T-helper 22 cell (primary cell): ENCODE results near the gene TNN.
"Not testable (repeated sequence)": the region's sequence is repeated elsewhere in the genome, so short reads cannot be mapped to it uniquely, and the experiment has no call there.

Experiments used
- DNase-seq: peaks from one replicate; pipeline ENCODE4 v3.0.0-alpha.2; 2020; ENCODE audit warnings: low read depth

The TNN gene

GRCh38 chr1:175072099-175072951 lies 4.7 kb downstream of the TNN start:
- DNase-seq, result no peak

- no peak for DNase-seq
Measured at GRCh38 chr1:175073061-175073460, 5.4 kb downstream of the TNN start.

- no peak for DNase-seq
Measured at GRCh38 chr1:175073633-175074032, 6.0 kb downstream of the TNN start.

- no peak for DNase-seq
Measured at GRCh38 chr1:175075572-175076568, 8.2 kb downstream of the TNN start.

- no peak for DNase-seq
Measured at GRCh38 chr1:175077356-175078030, 9.9 kb downstream of the TNN start.

GRCh38 chr1:175078629-175079028 lies 11.0 kb downstream of the TNN start:
- no peak for DNase-seq

- DNase-seq, result no peak
Measured at GRCh38 chr1:175079338-175079737, 11.7 kb downstream of the TNN start.

- DNase-seq, result no peak
Measured at GRCh38 chr1:175080030-175080429, 12.4 kb downstream of the TNN start.

- no peak for DNase-seq
Measured at GRCh38 chr1:175081983-175082382, 14.3 kb downstream of the TNN start.

GRCh38 chr1:175088525-175088951 lies 20.9 kb downstream of the TNN start:
- DNase-seq, result no peak

GRCh38 chr1:175089136-175089718 lies 21.6 kb downstream of the TNN start:
- DNase-seq, result no peak

- DNase-seq, result no peak
Measured at GRCh38 chr1:175090780-175091179, 23.1 kb downstream of the TNN start.

GRCh38 chr1:175094626-175095025 lies 27.0 kb downstream of the TNN start:
- no peak for DNase-seq

- DNase-seq, result no peak
Measured at GRCh38 chr1:175095069-175095468, 27.4 kb downstream of the TNN start.

GRCh38 chr1:175095978-175096607 lies 28.5 kb downstream of the TNN start:
- no peak for DNase-seq

- DNase-seq, result no peak
Measured at GRCh38 chr1:175097361-175097760, 29.7 kb downstream of the TNN start.

GRCh38 chr1:175099916-175100315 lies 32.3 kb downstream of the TNN start:
- no peak for DNase-seq

- DNase-seq, result not testable (repeated sequence)
Measured at GRCh38 chr1:175102166-175102565, 34.5 kb downstream of the TNN start.

GRCh38 chr1:175106536-175106935 lies 38.9 kb downstream of the TNN start:
- not testable (repeated sequence) for DNase-seq

GRCh38 chr1:175108331-175108820 lies 40.7 kb downstream of the TNN start:
- DNase-seq, result not testable (repeated sequence)

- DNase-seq, result no peak
Measured at GRCh38 chr1:175114996-175115395, 47.4 kb downstream of the TNN start.
